Measurements from ENCODE around the gene NUTM2A.
"Not testable (repeated sequence)": the region's sequence is repeated elsewhere in the genome, so short reads cannot be mapped to it uniquely, and the experiment has no call there.

The NUTM2A gene

GRCh38 chr10:87225148-87225547 lies at the start of gene NUTM2A:
TSS of gene NUTM2A (plus strand) at chr10:87225448. CDS start at chr10:87225831, 383 bp downstream.
- H3K4me3 ChIP-seq (ENCODE audit: low read depth, low read length); DNase-seq (ENCODE audit: low read depth); in situ Hi-C loops (cut with HindIII; ENCODE audit: low sequenced_read_pairs): not testable (repeated sequence)

- in situ Hi-C loops (cut with HindIII; ENCODE audit: low sequenced_read_pairs); DNase-seq (ENCODE audit: low read depth); H3K4me3 ChIP-seq (ENCODE audit: low read depth, low read length): not testable (repeated sequence)
Observed at GRCh38 chr10:87177587-87177986, 47.7 kb upstream of the NUTM2A start.

- in situ Hi-C loops (cut with HindIII; ENCODE audit: low sequenced_read_pairs): not testable (repeated sequence)
Observed at GRCh38 chr10:87184421-87184820, 40.8 kb upstream of the NUTM2A start.

GRCh38 chr10:87186016-87186415 lies 39.2 kb upstream of the NUTM2A start:
- DNase-seq (ENCODE audit: low read depth); in situ Hi-C loops (cut with HindIII; ENCODE audit: low sequenced_read_pairs); H3K4me3 ChIP-seq (ENCODE audit: low read depth, low read length): not testable (repeated sequence)

More at GRCh38 chr10:87184421-87184820, 40.8 kb upstream of the NUTM2A start:
- DNase-seq (ENCODE audit: low read depth); H3K4me3 ChIP-seq (ENCODE audit: low read depth, low read length): not testable (repeated sequence)

- in situ Hi-C loops (cut with HindIII; ENCODE audit: low sequenced_read_pairs); H3K4me3 ChIP-seq (ENCODE audit: low read depth, low read length); DNase-seq (ENCODE audit: low read depth): not testable (repeated sequence)
Observed at GRCh38 chr10:87187573-87187972, 37.7 kb upstream of the NUTM2A start.

- in situ Hi-C loops (cut with HindIII; ENCODE audit: low sequenced_read_pairs); H3K4me3 ChIP-seq (ENCODE audit: low read depth, low read length); DNase-seq (ENCODE audit: low read depth): not testable (repeated sequence)
Observed at GRCh38 chr10:87191841-87192240, 33.4 kb upstream of the NUTM2A start.

- not testable (repeated sequence) for H3K4me3 ChIP-seq (ENCODE audit: low read depth, low read length); DNase-seq (ENCODE audit: low read depth)
Observed at GRCh38 chr10:87200924-87201323, 24.3 kb upstream of the NUTM2A start.

GRCh38 chr10:87204801-87205200 lies 20.4 kb upstream of the NUTM2A start:
- H3K4me3 ChIP-seq (ENCODE audit: low read depth, low read length); DNase-seq (ENCODE audit: low read depth); in situ Hi-C loops (cut with HindIII; ENCODE audit: low sequenced_read_pairs): not testable (repeated sequence)

More at GRCh38 chr10:87200924-87201323, 24.3 kb upstream of the NUTM2A start:
- in situ Hi-C loops (cut with HindIII; ENCODE audit: low sequenced_read_pairs): not testable (repeated sequence)

- in situ Hi-C loops (cut with HindIII; ENCODE audit: low sequenced_read_pairs); H3K4me3 ChIP-seq (ENCODE audit: low read depth, low read length); DNase-seq (ENCODE audit: low read depth): not testable (repeated sequence)
Observed at GRCh38 chr10:87206922-87207321, 18.3 kb upstream of the NUTM2A start.

- in situ Hi-C loops (cut with HindIII; ENCODE audit: low sequenced_read_pairs); H3K4me3 ChIP-seq (ENCODE audit: low read depth, low read length); DNase-seq (ENCODE audit: low read depth): not testable (repeated sequence)
Observed at GRCh38 chr10:87210309-87210708, 14.9 kb upstream of the NUTM2A start.

- H3K4me3 ChIP-seq (ENCODE audit: low read depth, low read length); in situ Hi-C loops (cut with HindIII; ENCODE audit: low sequenced_read_pairs); DNase-seq (ENCODE audit: low read depth): not testable (repeated sequence)
Observed at GRCh38 chr10:87211848-87212247, 13.4 kb upstream of the NUTM2A start.

- DNase-seq (ENCODE audit: low read depth); in situ Hi-C loops (cut with HindIII; ENCODE audit: low sequenced_read_pairs); H3K4me3 ChIP-seq (ENCODE audit: low read depth, low read length): not testable (repeated sequence)
Observed at GRCh38 chr10:87213150-87213765, 12.0 kb upstream of the NUTM2A start.

GRCh38 chr10:87213806-87214205 lies 11.4 kb upstream of the NUTM2A start:
- H3K4me3 ChIP-seq (ENCODE audit: low read depth, low read length); DNase-seq (ENCODE audit: low read depth); in situ Hi-C loops (cut with HindIII; ENCODE audit: low sequenced_read_pairs): not testable (repeated sequence)

GRCh38 chr10:87216120-87216519 lies 9.1 kb upstream of the NUTM2A start:
- DNase-seq (ENCODE audit: low read depth); H3K4me3 ChIP-seq (ENCODE audit: low read depth, low read length); in situ Hi-C loops (cut with HindIII; ENCODE audit: low sequenced_read_pairs): not testable (repeated sequence)

GRCh38 chr10:87219370-87219769 lies 5.9 kb upstream of the NUTM2A start:
- DNase-seq (ENCODE audit: low read depth); H3K4me3 ChIP-seq (ENCODE audit: low read depth, low read length); in situ Hi-C loops (cut with HindIII; ENCODE audit: low sequenced_read_pairs): not testable (repeated sequence)

GRCh38 chr10:87222789-87223188 lies 2.5 kb upstream of the NUTM2A start:
- DNase-seq (ENCODE audit: low read depth); H3K4me3 ChIP-seq (ENCODE audit: low read depth, low read length); in situ Hi-C loops (cut with HindIII; ENCODE audit: low sequenced_read_pairs): not testable (repeated sequence)

- H3K4me3 ChIP-seq (ENCODE audit: low read depth, low read length); DNase-seq (ENCODE audit: low read depth); in situ Hi-C loops (cut with HindIII; ENCODE audit: low sequenced_read_pairs): not testable (repeated sequence)
Observed at GRCh38 chr10:87228247-87228646, 3.0 kb downstream of the NUTM2A start.

- H3K4me3 ChIP-seq (ENCODE audit: low read depth, low read length); DNase-seq (ENCODE audit: low read depth); in situ Hi-C loops (cut with HindIII; ENCODE audit: low sequenced_read_pairs): not testable (repeated sequence)
Observed at GRCh38 chr10:87229211-87229610, 4.0 kb downstream of the NUTM2A start.

- H3K4me3 ChIP-seq (ENCODE audit: low read depth, low read length); in situ Hi-C loops (cut with HindIII; ENCODE audit: low sequenced_read_pairs); DNase-seq (ENCODE audit: low read depth): not testable (repeated sequence)
Observed at GRCh38 chr10:87234854-87235253, 9.6 kb downstream of the NUTM2A start.

All from astrocyte of the cerebellum (primary cell).